Naive thymus-derived CD8-positive, alpha-beta T cell (primary cell): Measurements from ENCODE around the gene RPP25. TPM values are rescaled to one million over a fixed set of nuclear protein-coding genes. Genes with fewer than 3 reads are reported as not detected.

Experiments used
- ATAC-seq, 2 donors: fragments of 150-1000 bp; cut with Tn5 transposase in 1 of 2; sonication (Bioruptor Pico), chemical (Tn5 transposase) in 1 of 2; 1 replicate in 1 of 2; 2 replicates in 1 of 2; pipeline ENCODE4 v1.10.0; 2021; ENCODE audit warnings: mild to moderate bottlenecking in 2 of 2, moderate library complexity in 2 of 2
- POLR2A ChIA-PET: fragments of 350-600 bp; sonication (Branson Sonifier 250); formaldehyde crosslinking; loops from one replicate; lab custom pipeline; 2021; ENCODE audit warnings: antibody characterized with exemption; lab: Charles Lee
- DNase-seq, 10 donors: peaks; one replicate each; pipeline versions ENCODE4 v3.0.0 to v3.0.0-alpha.2; 2020 to 2022
- H3K27ac Mint-ChIP-seq, 10 donors: one replicate each; pipeline ENCODE4 v1.8.0; 2020 to 2022; ENCODE audit warnings: mild to moderate bottlenecking in 10 of 10, mixed read lengths in 10 of 10, moderate library complexity in 4 of 10, inconsistent platforms in 1 of 10
- H3K27me3 Mint-ChIP-seq, 5 donors: one replicate each; pipeline ENCODE4 v1.8.0; 2021 to 2022; ENCODE audit warnings: mixed read lengths in 5 of 5
- H3K36me3 Mint-ChIP-seq, 3 donors: one replicate each; pipeline ENCODE4 v1.8.0; 2020 to 2022; ENCODE audit warnings: mixed read lengths in 3 of 3, mild to moderate bottlenecking in 2 of 3, inconsistent platforms in 1 of 3
- H3K4me1 Mint-ChIP-seq, 4 donors: one replicate each; pipeline ENCODE4 v1.8.0; 2021 to 2022; ENCODE audit warnings: mixed read lengths in 4 of 4
- H3K4me3 Mint-ChIP-seq, 10 donors: one replicate each; pipeline ENCODE4 v1.8.0; 2020 to 2022; ENCODE audit warnings: mild to moderate bottlenecking in 10 of 10, mixed read lengths in 10 of 10, moderate library complexity in 6 of 10, inconsistent platforms in 1 of 10
- H3K9me3 Mint-ChIP-seq, 9 donors: one replicate each; pipeline ENCODE4 v1.8.0; 2020 to 2022; ENCODE audit warnings: mixed read lengths in 9 of 9, mild to moderate bottlenecking in 3 of 9, inconsistent platforms in 1 of 9, moderate library complexity in 1 of 9
- polyA plus RNA-seq, 3 donors: library from polyadenylated mRNA; unstranded; fragments of 300-500 nt; fragmentation: Illumina TruSeq; gene quantifications; one replicate each; pipeline ENCODE4 v1.2.3, GENCODE V29; 2021
- total RNA-seq, 8 experiments: library from RNA in 2 of 8; stranded (reverse) in 2 of 8; gene quantifications; one replicate each; pipeline ENCODE4 v1.2.3 and lab custom pipeline; 2021 to 2026

RPP25 gene
- 1 to 10 TPM; 3.8 to 4.1 TPM for total RNA-seq
- 1 to 10 TPM; 2.8 to 4.3 (median 4.2) TPM for polyA plus RNA-seq
- total RNA-seq (lab: John Stamatoyannopoulos, UW), result 0.98 to 27.8 (median 9.2) reads per million in 6 experiments

DNA sequence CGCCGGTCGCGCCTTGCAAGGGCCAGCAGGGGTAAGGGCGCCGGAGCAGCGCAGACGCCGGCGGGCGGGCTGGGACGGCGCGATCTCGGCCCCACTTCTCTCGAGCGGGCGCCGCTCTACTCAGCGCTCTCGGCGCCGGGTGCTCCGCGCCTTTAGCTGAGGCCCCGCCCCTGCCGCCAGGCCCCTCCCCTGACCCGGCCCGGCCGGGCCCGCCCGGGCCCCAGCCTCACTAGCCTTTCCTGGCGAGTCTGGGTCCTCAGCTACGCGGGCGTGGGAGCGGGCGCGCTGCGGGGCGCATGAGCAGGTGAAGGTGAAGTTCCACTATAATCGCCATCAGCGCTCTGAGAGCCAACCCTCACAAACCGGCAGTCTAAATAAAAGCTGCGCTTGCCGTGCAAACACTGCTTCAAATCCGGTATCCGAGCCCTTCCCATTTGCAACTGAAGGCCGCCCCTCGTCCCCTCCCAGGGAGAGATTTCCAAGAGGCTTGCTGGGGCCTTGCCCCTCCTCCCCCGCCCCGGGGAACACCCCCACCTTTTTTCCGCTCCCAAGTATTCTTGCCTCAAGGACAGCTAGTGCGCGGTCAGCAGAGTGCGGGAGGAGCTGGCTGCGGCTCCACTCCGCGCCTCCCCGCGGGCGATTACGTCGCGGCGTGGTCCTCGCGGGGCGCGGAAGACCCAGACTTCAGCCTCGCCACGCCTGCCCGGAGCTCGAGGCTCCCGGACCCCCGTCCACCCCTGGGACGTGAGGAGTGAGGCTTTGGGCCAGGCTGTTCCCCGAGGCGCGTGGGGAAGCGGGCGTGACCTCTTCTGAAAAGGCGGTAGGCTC is at the start of gene RPP25:
TSS of gene RPP25 (minus strand) at position 125 of the 828 bp plus-strand sequence. CDS start 189 bp downstream, outside the sequence.
- Mint-ChIP-seq H3K36me3 (peaks cover 0 to 2% (median 0%) of the 10 kb centered on the region in 3 donors), H3K4me3 (peak within 1 kb of the TSS; percentile 71 to 86 (median 80)), H3K4me1 (peaks cover 9 to 40% (median 33%) of the 10 kb centered on the region in 4 donors), H3K27me3 (peaks cover 10 to 33% (median 29%) of the 10 kb centered on the region in 5 donors), H3K9me3 (no peaks in the 10 kb centered on the region), H3K27ac (peak within 1 kb of the TSS in 2 of 10 donors; percentile 15 to 37)
- ATAC-seq, result peak; percentile 85 to 88
- POLR2A ChIA-PET, result interaction anchor here (0.5 to 1.7 kb wide), 10 partner anchors 11 to 339 kb away, joined by 3 to 10 read pairs (median 4); partner anchors contain the start of genes C15orf39, COX5A, EDC3 and PPCDC
- peak; percentile 18 to 77 (median 51) for DNase-seq

DNA sequence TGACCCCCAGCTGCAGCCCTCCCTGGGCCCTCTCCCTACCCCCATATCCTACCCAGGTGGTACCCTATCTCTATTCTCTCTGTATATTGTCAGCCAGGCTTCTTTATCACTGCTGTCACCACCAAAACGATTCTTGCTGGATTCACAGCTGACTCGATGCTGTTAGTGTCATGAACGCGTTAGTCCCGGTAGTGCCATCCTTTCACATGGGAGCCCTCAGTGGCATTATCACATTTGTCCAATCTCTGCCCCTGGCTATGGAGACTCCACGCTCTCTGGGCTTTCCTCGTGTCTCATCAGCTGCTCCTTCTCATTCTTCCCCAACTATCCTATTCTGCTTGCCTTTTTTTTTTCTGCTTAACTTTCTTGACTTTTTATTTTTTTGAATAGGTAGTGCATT is 45.8 kb upstream of the RPP25 start:
- peaks cover 15 to 48% (median 23%) of the 10 kb centered on the region in 5 donors for H3K27me3 Mint-ChIP-seq
- H3K4me3 Mint-ChIP-seq, result no peak overlapping the region
- DNase-seq (no peak), ATAC-seq (no peak)
- peak overlapping the region in 1 of 10 donors; percentile 29 for H3K27ac Mint-ChIP-seq
- POLR2A ChIA-PET, result no interaction called here
- H3K36me3 Mint-ChIP-seq, result peaks cover 0 to 2% (median 0%) of the 10 kb centered on the region in 3 donors
- peaks cover 0 to 9% (median 2%) of the 10 kb centered on the region in 4 donors for H3K4me1 Mint-ChIP-seq
- H3K9me3 Mint-ChIP-seq, result peaks cover 0 to 4% (median 0%) of the 10 kb centered on the region in 9 donors

GRCh38 chr15:75001310-75001709 is 44.7 kb upstream of the RPP25 start:
- Mint-ChIP-seq H3K4me3 (no peak overlapping the region), H3K9me3 (peaks cover 0 to 4% (median 0%) of the 10 kb centered on the region in 9 donors), H3K36me3 (peaks cover 0 to 5% (median 0%) of the 10 kb centered on the region in 3 donors), H3K27ac (no peak overlapping the region), H3K27me3 (peaks cover 21 to 59% (median 29%) of the 10 kb centered on the region in 5 donors), H3K4me1 (peaks cover 4 to 7% (median 6%) of the 10 kb centered on the region in 4 donors)
- POLR2A ChIA-PET, result interaction anchor here (0.7 kb wide), 1 partner anchor 84 kb away, joined by 9 read pairs; no protein-coding TSS in a partner anchor
- DNase-seq (no peak), ATAC-seq (no peak)

DNA sequence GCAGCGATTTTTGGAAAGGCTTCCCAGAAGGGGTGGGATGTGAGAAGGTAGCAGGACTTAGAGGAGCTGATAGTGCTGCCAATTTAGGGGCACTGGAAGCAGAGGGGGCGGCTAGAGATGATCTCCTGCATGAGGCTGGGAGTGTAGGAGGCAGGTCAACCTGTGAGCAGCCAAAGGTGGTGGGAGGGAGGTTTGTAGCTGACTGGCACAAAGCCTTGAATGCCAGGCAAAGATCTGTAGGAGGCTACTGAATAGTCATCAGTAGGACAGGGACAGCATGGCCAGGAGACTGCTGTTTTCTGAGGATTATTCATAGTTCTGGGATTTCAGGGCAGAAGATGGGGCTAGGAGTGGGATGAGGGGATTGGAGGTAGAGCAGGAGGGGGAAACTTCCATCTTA is 41.0 kb upstream of the RPP25 start:
- POLR2A ChIA-PET, result no interaction called here
- Mint-ChIP-seq H3K9me3 (peaks cover 0 to 11% (median 0%) of the 10 kb centered on the region in 9 donors), H3K4me1 (peaks cover 15 to 18% (median 17%) of the 10 kb centered on the region in 4 donors), H3K27me3 (peaks cover 21 to 59% (median 33%) of the 10 kb centered on the region in 5 donors), H3K4me3 (peak overlapping the region in 4 of 10 donors; percentile 36 to 54 (median 46)), H3K27ac (no peak overlapping the region), H3K36me3 (peaks cover 0 to 5% (median 0%) of the 10 kb centered on the region in 3 donors)
- DNase-seq (no peak), ATAC-seq (no peak)

- ATAC-seq (no peak), DNase-seq (no peak)
- Mint-ChIP-seq H3K9me3 (peaks cover 0 to 11% (median 0%) of the 10 kb centered on the region in 9 donors), H3K27me3 (peaks cover 21 to 55% (median 30%) of the 10 kb centered on the region in 5 donors), H3K36me3 (peaks cover 0 to 5% (median 0%) of the 10 kb centered on the region in 3 donors), H3K4me3 (peak overlapping the region in 4 of 10 donors; percentile 44 to 78 (median 73)), H3K27ac (no peak overlapping the region), H3K4me1 (peaks cover 15 to 18% (median 17%) of the 10 kb centered on the region in 4 donors)
- POLR2A ChIA-PET, result no interaction called here
These were observed 40.6 kb upstream of the RPP25 start for GRCh38 chr15:74997141-74997540.

- peak overlapping the region in 3 of 10 donors; percentile 56 to 64 (median 61) for H3K27ac Mint-ChIP-seq
- H3K27me3 Mint-ChIP-seq, result peaks cover 21 to 48% (median 32%) of the 10 kb centered on the region in 5 donors
- H3K9me3 Mint-ChIP-seq, result peaks cover 0 to 11% (median 0%) of the 10 kb centered on the region in 9 donors
- POLR2A ChIA-PET, result interaction anchor here (0.6 to 0.9 kb wide), 2 partner anchors 206 to 1741 kb away, joined by 3 read pairs; partner anchors contain the start of gene C15orf39
- DNase-seq (peak in 2 of 10 donors; percentile 4 to 5), ATAC-seq (no peak)
- peaks cover 0 to 5% (median 0%) of the 10 kb centered on the region in 3 donors for H3K36me3 Mint-ChIP-seq
- H3K4me3 Mint-ChIP-seq, result peak overlapping the region; percentile 74 to 83 (median 80)
- H3K4me1 Mint-ChIP-seq, result peaks cover 15 to 18% (median 17%) of the 10 kb centered on the region in 4 donors
These were observed 39.5 kb upstream of the RPP25 start for GRCh38 chr15:74995779-74996765.

DNA sequence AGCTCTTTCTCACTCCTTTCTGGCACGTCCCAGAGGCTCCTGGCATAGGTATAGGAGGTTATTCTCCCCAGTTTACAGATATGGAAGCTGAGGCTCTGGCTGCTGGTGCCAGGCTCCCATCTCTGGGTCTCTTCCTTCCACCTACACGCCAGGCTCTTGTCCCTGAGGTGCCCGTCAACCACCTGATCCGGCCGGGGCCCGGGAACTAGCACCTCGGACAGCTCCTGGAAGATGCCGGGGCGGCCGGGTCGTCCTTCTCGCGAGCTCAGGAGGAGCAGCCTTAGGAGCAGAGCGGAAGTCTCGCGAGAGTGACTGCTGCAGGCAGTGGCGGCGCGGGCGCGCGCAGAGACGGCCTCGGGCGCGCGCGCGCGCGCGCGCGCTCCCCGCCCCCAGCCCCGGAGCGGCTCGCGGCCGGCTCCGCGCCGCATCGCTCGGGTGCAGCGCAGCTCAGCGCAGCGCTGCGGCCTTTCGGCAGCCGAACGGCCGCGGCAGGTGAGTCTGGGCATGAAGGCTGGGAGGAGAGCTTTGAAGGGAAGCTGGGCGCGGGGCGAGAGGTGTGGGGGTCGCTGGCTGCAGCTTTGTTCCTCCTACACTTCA is 38.7 kb upstream of the RPP25 start, which contains the start of gene SCAMP5:
TSS of gene SCAMP5 (plus strand) at position 382 of the 597 bp plus-strand sequence. CDS start 16,277 bp downstream, outside the sequence.
- peak within 1 kb of the TSS; percentile 77 to 94 (median 83) for H3K4me3 Mint-ChIP-seq
- peaks cover 21 to 40% (median 34%) of the 10 kb centered on the region in 5 donors for H3K27me3 Mint-ChIP-seq
- H3K36me3 Mint-ChIP-seq, result peaks cover 0 to 5% (median 0%) of the 10 kb centered on the region in 3 donors
- peaks cover 0 to 11% (median 0%) of the 10 kb centered on the region in 9 donors for H3K9me3 Mint-ChIP-seq
- peak within 1 kb of the TSS in 7 of 10 donors; percentile 22 to 84 (median 61) for H3K27ac Mint-ChIP-seq
- DNase-seq (peak; percentile 84 to 96 (median 90)), ATAC-seq (peak; percentile 98)
- H3K4me1 Mint-ChIP-seq, result peaks cover 15 to 18% (median 17%) of the 10 kb centered on the region in 4 donors
- POLR2A ChIA-PET, result interaction anchor here (0.5 to 1.0 kb wide), 4 partner anchors 13 to 1742 kb away, joined by 3 to 4 read pairs (median 3); partner anchors contain the start of genes C15orf39 and PPCDC

- Mint-ChIP-seq H3K27me3 (peaks cover 19 to 37% (median 32%) of the 10 kb centered on the region in 5 donors), H3K4me3 (peak overlapping the region; percentile 77 to 94 (median 83)), H3K4me1 (peaks cover 15 to 18% (median 17%) of the 10 kb centered on the region in 4 donors), H3K36me3 (peaks cover 0 to 5% (median 0%) of the 10 kb centered on the region in 3 donors), H3K27ac (peak overlapping the region in 3 of 10 donors; percentile 47 to 84 (median 71)), H3K9me3 (peaks cover 0 to 11% (median 0%) of the 10 kb centered on the region in 9 donors)
- POLR2A ChIA-PET, result interaction anchor here (0.5 to 1.0 kb wide), 2 partner anchors 12 to 29 kb away, joined by 3 to 4 read pairs; partner anchors contain the start of gene PPCDC
- ATAC-seq, result no peak
- no peak for DNase-seq
These were observed 38.1 kb upstream of the RPP25 start for GRCh38 chr15:74994685-74995084.

GRCh38 chr15:74994236-74994635 is 37.7 kb upstream of the RPP25 start:
- peaks cover 15 to 18% (median 17%) of the 10 kb centered on the region in 4 donors for H3K4me1 Mint-ChIP-seq
- ATAC-seq (no peak), DNase-seq (no peak)
- peak overlapping the region in 2 of 10 donors; percentile 33 to 84 for H3K27ac Mint-ChIP-seq
- peak overlapping the region in 1 of 10 donors; percentile 38 for H3K4me3 Mint-ChIP-seq
- POLR2A ChIA-PET, result interaction anchor here (1.0 kb wide), 1 partner anchor 29 kb away, joined by 4 read pairs; the partner anchor contains the start of gene PPCDC
- peaks cover 0 to 11% (median 0%) of the 10 kb centered on the region in 9 donors for H3K9me3 Mint-ChIP-seq
- peaks cover 18 to 33% (median 31%) of the 10 kb centered on the region in 5 donors for H3K27me3 Mint-ChIP-seq
- H3K36me3 Mint-ChIP-seq, result peaks cover 0 to 5% (median 0%) of the 10 kb centered on the region in 3 donors

DNA sequence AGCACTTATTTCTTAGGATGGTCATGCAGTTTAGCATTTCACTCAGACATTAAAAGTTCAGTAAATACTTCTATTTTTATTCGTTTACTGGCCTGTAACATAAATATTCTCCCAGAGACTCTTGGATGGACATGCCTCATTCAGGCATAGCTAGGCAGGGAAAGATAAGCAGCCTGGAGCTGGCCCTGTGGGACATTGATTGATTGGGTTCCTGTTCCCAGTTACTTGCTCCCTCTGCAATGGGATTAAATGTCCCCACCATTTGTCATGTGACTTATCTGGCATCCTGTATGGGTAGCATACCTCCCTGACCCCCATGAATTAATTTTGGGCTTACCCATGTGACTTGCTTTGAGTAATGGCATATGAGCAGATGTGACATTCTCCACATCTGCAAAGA is 36.0 kb upstream of the RPP25 start:
- ATAC-seq (no peak), DNase-seq (no peak)
- no peak overlapping the region for H3K27ac Mint-ChIP-seq
- peaks cover 0 to 11% (median 0%) of the 10 kb centered on the region in 9 donors for H3K9me3 Mint-ChIP-seq
- H3K4me1 Mint-ChIP-seq, result peaks cover 15 to 18% (median 16%) of the 10 kb centered on the region in 4 donors
- peaks cover 10 to 26% (median 16%) of the 10 kb centered on the region in 5 donors for H3K27me3 Mint-ChIP-seq
- no peak overlapping the region for H3K4me3 Mint-ChIP-seq
- POLR2A ChIA-PET, result no interaction called here
- peaks cover 0 to 3% (median 0%) of the 10 kb centered on the region in 3 donors for H3K36me3 Mint-ChIP-seq
